ENCODE results near the gene MRPL2.
"Not testable (repeated sequence)": the region's sequence is repeated elsewhere in the genome, so short reads cannot be mapped to it uniquely, and the experiment has no call there.

MRPL2 gene

DNA sequence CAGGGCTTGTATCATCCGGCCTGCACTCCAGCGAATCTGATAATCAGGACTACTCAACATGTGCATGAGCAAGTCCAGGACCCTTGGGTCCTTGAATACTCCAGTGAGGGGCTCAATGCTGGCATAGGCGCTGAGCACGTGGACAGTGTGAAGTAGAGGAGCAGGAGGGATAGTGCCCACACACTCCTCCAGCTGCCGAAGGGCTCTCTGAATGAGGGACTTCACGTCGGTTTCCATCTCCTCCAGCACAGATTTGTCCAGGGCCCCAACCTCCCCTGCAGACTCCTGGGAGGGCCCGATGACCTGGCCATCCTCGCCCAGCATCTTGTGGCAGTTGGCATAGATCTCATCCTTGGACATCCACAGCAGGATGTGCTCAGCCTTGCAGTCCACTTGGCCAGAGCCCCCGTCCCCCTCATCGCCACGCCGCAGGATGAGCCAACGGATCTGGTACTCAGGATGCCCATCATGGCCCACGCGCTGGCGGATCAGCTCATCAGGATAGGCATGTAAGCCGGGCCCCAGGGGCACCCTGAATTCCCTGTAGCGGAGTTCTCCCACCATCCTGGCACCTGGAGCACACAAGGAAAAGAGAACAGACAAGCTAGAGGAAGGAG is 6.9 kb downstream of the MRPL2 start:
- no peak for DNase-seq

DNA sequence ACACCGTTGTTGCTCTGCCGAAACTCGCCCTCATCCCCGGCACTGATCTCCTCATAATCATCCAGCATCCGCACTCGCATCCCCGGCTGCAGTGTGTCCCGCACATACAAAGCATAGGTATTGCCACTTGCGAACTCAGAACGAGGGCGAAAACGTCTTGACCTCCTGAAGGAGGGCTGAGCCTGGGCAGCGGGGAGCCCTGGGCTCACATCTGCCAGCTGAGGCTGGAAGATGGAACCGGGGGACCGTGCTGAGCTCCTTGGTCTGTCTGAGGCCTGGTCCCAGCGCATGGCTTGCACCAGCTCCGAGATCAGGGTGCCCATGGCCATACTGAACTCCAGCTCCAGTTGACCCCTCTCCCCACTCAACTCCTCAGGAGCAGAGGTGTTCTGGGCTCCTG is 8.3 kb downstream of the MRPL2 start:
- no peak for DNase-seq

DNA sequence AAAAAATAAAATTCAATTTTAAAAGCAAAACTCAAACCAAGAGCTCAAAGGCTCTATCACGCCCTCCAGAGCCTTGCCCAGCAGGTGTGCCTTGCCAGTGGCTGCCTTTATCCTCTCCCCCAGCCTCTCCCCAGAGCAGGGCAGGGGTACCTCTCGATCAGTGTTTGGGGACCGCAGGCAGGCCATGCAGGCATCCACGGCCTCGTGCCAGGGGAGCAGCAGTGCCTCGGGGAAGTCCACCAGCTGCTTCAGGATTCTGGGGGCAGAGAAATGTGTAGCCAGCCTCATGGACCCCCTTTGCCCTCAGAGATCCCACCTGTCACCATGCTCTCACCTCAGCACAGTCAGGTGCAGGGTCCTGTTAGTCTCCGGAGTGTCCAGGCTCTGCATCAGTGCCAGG is 11.2 kb downstream of the MRPL2 start:
- DNase-seq = no peak

DNA sequence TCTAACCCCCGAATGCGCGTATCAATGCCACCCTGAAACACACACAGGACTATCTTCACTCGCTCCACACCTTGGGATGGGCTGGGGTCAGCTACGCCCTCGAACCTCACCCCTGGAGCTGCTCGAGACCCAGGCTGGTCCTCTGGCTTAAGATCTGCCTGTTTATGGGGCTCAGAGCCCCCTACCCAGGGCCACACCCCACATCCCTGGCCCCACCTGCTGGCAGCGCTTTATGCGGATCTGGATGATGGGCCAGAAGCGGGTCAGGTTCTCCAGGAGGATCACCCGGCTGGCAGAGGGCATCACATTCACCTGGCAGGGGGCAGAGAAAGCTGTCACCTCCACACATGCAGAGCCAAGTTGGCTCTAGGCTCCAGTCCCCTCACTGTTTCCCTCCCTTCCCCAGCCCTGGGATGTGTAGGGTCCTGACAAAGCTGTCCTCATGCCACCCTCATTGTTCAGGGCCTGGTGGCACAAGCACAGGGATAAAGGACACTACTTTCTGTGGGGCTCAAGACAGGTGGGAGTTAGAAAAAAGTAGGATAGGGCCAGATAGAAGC is 13.8 kb downstream of the MRPL2 start:
- DNase-seq = no peak

DNA sequence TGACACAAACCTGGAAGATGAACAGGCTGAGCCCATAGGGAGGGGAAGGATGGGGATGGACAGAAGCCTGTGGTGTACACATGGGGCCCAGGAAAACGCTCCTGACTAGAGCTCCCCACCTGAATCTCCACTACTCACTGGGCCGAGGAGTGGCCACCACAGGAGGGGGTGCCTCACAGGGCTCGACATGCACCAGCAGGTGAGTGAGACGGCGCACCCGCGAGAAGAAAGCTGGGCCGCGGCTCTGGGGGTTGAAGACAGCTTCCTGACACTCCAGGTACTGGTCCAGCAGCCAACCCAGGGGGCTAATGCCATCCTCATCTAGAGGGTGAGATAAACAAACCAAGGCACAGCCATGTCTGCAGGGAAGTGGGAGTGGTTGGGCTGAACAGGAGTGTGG is 15.9 kb downstream of the MRPL2 start:
- no peak for DNase-seq

DNA sequence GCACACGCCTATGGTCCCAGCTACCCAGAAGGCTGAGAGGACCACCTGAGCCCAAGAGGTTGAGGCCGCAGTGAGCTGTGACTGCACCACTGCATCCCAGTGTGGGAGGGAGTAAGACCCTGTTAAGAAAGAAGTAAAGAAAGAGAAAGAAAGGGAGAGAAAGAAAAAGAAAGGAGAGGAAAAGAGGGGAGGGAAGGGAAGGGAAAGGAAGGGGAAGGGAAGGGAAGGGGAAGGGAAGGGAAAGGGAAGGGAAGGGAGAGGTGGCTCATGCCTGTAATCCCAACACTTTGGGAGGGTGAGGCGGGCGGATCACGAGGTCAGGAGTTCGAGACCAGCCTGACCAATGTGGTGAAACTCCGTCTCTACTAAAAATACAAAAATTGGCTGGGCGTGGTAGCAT is 17.8 kb downstream of the MRPL2 start:
- DNase-seq = not testable (repeated sequence)

DNA sequence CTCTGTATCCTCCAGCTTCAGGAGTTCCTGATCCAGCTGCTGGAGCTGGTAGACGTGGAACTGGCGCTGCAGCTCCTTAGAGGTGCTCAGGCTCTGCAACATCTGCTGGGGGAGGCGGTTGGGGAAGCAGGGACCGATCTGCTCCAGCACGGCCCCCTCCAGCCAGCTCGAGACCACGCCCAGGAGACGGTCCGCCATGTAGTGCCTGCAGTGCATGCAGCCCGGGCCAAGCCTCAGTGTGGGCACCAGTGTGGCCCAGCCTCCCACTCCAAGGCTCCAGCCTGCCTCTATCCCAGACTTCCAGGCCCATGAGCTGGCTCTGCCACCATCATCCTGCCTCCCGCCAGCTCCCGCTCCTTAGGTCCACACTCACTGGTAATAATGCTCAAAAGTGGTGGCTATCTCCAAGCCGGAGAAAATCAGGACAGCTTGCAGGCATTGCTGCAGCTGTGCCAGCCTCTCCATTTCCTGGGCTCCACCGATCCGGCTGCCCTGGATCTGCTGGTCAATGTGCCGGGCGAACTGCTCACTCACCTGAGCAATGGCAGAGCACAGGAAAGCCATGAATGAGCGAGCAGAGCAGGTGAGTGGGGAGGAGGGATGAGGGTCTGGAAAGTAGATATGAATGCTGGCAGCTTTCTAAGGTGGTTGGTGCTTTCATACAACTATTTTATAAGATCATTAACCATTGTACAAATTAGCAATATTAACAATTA is 18.5 kb downstream of the MRPL2 start:
- DNase-seq = no peak

DNA sequence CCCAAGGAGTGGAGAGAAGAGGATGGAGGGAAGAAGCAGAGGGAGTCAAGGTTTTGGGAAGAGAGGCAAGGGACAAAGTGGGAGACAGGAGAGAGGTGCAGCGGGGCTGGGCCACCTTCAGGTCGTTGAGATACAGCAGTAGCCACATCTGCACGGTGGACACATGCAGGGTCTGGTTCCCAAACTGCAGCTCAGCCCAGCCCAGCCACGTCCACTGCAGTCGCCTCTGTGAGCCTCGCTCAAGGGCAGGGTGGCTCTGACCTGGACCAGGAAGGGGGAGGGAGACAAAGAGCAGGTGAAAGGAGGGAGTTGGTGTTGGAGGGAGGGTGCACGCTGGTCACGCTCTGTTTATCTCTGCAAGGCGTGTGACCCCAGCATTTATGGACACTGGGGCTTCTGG is 20.5 kb downstream of the MRPL2 start:
- DNase-seq = no peak

DNA sequence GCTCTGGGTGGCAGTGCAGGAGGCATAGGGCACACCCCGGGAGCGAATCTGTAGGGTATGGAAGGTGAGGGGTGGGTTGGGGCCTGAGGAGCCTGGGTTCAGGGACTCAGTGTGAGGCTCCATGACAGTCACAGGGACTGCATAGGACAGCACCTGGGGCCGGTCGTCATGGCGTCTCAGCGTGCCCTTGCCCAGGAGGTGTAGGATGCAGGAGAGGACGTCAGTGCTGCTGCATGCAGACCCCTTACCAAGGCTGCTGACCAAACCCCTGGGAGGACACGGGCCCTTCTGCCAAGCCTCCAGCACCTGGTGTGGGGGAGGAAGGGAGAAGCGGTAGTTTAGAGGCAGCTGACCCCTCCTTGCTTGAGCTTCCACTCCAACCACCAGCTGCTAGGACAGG is 21.5 kb downstream of the MRPL2 start:
- DNase-seq = no peak

DNA sequence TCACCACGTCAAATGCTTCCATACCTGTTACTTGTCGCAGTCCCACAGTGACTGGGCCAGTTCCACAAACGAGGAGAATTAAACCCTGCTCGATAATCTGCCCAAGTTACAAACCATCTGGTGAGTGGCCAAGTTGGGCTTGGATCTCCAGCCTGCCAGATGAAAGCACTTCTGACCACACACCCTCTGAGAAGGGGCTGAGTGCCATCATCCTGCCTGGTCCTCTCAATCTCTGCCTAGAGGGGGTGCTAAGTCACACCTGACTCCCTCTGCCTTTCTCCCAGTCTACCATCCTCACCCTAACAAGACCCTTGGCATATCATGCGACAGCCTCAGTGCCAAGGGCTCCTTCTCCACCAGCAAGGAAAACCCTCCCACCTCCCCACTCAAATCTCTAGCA is 22.0 kb downstream of the MRPL2 start:
- DNase-seq = no peak

DNA sequence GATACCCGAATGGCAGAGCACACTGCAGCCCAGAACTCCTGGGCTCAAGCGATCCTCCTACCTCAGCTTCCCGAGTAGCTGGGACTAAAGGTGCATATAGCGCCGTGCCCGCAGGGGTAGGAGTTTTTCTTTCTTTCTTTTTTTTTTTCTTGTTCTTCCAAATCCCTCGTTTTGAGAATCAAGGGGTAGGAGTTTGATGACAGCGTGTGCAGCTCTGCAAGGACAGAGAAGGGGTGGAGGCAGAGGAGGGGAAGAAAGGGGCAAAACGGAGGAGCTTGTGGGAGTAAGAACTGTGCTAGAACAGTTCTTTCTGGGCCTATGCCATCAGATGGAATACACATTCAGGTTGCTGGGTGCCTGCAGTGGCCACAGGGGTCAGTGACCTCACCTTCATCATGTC is 22.5 kb downstream of the MRPL2 start:
- DNase-seq = no peak

DNA sequence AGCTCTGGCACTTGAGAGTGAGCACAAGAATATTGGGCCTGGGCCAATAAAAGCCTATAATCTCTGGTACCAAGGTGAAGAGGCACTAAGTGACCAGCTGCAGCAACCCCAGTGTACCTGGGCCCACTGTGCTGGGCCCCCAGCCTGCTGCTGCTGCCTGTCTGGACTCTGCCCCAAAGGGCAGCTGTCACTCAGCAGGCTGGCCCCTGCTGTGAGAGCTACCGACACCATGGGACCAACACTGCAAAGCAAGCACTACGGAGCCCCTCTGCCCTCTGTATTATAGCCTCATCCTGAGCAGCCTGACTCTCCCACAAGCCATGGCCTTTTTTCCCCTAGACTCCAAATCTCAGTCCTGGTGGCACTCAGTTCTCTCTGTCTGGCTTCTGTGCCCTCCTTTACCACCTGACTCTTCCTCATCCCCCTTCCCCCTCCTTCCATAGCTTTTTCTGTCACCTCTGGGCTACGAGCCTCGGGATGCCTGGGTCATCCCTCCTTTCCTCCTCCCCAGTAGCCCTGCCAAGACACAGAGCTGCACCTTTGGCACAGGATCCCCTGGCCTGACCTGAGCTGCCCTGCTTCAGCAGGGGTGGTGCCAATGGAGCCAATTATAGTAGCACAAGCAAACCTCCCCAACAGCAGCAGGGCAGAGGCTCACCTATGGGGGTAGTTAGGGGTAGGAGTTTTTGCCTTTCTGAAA is 23.6 kb downstream of the MRPL2 start:
- DNase-seq = no peak

DNA sequence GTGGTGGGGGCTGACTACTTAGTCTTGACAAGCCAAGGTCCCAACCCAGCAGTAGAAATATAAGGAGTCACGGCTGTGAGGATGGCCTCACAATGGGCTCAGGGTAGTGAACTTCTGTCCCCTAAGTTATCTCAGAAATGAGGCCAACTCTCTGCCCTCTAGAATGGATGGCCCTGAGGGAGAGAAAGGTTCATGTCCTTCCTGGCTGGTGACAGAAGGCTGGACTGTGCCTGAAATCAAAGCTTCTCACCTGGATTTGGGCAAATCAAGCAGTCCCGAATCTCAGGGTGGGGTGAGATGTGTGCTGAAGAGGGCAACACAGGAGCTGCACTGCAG is 25.1 kb downstream of the MRPL2 start:
- DNase-seq = no peak

DNA sequence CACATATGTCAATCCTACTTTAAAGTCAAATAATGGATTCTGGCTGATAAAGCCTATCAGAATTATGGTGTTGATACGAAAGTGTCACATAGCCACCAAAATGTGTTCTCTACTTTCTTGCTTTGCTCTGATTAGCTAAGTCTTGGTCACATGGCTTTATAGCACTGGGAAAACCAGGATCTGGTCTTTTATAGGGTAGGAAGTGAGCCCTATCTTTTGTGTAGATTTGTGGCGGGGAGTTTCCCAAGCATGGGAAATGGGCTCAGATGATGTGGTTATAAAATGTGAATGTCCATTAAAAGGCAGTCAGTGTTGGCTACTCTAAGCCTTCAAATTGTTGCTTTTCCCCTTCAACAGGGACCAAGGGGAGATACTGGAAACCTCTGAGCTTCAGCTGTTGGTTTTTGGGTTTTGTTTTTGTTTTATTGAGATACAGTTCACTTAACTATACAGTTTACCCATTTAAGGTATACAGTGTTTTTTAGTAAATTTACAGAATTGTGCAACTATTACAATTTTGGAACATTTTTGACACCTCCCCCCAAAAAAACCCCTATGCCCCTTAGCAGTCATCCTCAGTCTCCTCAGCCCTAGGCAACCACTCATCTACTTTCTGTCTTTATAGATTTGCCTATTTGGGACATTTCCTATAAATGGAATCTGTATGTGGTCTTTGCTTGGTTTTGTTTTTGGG is 25.6 kb downstream of the MRPL2 start:
- no peak for DNase-seq

DNA sequence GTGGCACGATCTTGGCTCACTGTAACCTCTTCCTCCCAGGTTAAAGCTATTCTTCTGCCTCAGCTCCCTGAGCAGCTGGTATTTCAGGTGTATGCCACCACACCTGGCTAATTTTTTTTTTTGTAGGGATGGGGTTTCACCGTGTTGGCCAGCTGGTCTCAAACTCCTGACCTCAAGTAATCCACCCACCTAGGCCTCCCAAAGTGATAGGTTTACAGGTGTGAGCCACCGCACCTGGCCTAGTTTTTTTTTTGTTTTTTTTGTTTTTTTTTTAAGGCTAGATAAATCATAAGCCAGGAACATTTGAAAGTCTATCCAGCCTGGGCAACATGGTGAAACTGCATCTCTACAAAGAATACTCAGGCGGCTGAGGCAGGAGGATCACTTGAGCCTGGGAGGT is 26.9 kb downstream of the MRPL2 start:
- DNase-seq = no peak

DNA sequence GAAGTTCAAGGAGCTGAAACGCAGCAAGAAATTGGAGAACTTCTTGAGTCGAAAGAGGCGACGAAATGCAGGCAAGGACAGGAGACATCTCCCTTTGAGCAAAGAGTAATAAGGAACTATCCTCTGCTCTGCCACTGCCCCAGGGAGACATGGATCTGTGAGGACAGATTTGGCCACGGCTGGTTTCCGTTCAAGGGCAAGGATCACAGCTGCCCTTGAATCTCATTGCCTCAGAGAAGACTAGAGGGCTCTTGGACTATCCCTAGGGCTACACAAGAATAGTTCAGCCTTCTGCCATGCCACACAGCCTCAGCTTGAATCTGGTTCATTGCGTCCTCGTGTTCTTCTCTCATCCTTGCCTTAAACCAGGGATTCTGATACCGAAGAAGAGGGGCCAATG is 30.1 kb downstream of the MRPL2 start:
- no peak for DNase-seq

DNA sequence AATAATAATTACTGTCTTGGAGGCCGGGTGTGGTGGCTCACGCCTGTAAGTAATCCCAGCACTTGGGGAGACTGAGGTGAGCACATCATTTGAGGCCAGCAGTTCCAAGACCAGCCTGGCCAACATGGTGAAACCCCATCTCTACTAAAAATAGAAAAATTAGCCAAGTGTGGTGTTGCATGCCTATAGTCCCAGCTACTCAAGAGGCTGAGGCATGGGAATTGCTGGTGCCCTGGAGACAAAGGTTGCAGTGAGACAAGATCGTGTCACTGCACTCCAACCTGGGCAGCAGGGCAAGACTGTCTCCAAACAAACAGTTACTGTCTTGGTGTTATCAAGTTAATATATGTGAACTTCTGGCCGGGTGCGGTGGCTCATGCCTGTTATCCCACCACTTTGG is 32.9 kb downstream of the MRPL2 start:
- DNase-seq = no peak

DNA sequence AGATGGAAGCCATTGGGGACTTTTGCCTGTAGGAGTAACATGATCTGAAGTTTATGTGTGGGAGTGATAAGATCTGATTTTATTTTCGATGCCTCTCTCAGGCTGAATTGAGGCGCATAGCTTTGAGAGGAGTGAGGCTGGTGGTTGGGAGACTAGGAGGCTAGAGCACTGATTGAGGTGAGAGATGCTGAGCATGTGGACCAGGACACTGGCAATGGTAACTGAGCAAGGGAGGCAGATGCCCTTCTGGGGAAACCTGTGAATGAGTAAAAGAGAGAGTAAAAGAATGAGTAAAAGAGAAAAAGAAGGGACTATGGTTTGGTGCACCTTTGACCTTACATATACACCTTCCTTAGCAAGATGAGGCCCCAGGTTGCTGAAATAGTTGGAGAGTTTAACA is 34.8 kb downstream of the MRPL2 start:
- no peak for DNase-seq

DNA sequence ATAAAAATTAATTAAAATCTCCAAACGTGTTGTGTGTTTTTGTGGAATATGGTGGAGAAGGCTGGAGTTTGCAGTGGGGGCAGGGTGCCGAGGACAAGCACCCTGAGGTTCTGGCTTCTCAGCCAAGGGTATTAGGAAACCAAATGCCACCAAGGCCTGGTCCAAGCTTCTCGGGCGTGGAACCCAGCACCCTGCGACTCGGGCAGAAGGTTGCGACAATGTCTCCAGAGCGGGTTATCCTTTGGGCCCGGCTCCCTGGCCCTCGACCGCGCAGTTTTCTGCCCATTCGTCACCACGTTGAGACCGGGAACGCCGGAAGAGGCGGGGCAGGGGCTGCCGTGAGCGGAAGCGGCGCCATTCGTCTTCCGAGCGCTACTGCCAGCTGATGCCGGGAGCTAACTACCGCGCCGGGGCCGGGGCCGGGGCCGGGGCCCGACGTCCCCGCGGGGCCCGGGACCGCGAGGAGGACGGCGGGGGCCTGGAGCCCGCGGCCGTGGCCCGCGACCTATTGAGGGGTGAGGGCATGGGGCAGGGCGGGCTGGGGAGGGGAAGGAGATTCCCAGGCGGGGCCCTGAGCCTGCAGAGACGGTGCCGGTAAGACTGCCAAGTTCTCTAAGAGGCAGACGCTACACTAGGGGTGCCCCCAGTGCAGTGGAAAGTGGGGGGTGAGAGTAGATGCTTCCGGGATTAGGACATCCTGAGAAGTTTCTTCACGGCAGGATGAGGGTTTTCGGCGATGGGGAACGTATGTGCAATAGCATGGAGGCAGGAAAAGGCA is 37.8 kb downstream of the MRPL2 start, which contains the start of gene RRP36:
Gene RRP36 (plus strand): TSS at position 354 of the 778 bp plus-strand sequence. CDS start 32 bp downstream, at position 386.
- DNase-seq = peak; percentile 59

DNA sequence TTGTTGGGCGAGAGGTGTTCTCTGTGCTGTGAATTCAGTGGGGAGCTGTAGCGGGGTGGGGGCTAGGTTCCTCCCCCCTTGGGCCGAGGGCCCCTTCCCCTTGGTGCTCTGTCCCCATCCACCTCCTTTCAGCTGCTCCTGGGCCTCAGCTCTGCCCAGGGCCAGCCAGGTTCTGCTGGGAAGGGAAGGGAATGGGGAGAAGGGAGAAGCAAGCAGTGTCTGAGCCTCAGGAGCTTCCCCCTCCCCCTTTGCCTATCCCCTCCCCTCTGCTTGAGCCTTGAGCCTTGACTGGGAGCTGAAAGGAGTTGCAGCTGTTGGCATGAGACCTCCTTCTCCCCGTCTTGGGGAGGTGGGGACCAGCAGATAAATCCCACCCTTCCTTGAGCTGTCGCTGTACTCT is 38.4 kb downstream of the MRPL2 start:
- no peak for DNase-seq

DNA sequence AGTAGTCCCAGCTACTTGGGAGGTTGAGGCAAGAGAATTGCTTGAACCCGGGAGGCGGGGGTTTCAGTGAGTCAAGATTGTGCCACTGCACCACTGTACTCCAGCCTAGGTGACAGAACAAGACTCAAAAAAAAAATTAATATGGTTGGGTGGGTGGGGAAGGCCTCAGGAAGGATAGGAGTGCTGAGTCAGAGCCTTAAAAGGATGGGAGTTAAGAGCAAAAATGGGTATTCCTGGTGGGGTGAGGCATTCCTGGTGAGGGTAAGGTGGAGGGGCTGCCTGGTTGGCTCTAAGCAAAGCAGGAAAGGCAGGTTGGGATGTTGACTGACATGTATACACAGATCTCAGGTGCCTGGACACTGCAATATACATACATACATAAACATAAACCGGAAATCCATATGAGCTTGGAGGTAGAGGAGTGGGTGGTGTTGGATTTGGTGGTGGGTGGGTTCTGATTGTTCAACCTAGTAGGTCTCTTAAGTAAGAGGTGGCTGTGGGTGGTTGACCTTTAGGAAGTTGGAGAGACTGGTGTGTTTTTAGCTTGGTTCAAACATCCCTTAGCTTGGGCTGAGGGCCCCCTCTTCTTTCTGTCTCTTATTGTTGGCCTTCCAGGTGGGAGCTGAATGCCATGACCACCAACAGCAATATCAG is 39.1 kb downstream of the MRPL2 start:
- no peak for DNase-seq

DNA sequence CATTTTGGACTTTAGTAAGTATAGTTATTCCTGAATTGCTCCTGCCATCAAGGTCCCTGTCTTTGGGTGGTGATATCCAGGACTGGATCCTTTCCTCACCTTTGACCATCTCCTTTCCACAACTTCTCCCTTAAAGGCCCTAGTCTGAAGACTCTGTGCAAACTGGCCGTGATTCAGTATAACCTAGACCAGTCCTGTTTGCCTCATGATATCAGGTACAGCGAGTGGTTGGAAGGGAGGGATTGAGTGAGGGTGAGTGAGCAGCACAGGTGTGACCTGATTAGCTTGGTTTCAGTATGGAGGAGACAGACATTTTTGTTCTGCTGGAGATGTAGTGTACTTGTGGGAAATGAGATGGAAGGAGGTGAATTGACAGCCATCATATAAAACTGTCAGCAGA is 40.1 kb downstream of the MRPL2 start:
- DNase-seq = no peak

All from NK-92 treated with Interleukin-12 subunit alpha and Interleukin-12 subunit beta, amount 100 ng/mL, for 24 hours (cell line).